LNCaP clone FGC (cell line): Measurements from ENCODE around the gene ACAA1.

Experiments used
- DNase-seq: peaks from one replicate; pipeline ENCODE4 v3.0.0-alpha.2; 2011; ENCODE audit warnings: low read depth
- H3K4me3 ChIP-seq: 2 replicates; pipeline ENCODE4 v1.5.1; 2011; ENCODE audit warnings: mild to moderate bottlenecking, low read depth, low read length, control low read depth
- TF ChIP-seq, protein P1 (sequence below): IDR thresholded peaks from 2 replicates; pipeline ENCODE4 v1.5.1; 2012; ENCODE audit warnings: mild to moderate bottlenecking; ENCODE audit not compliant: control insufficient read depth, insufficient read depth; ENCODE audit errors: extremely low read depth

ACAA1 gene

DNA sequence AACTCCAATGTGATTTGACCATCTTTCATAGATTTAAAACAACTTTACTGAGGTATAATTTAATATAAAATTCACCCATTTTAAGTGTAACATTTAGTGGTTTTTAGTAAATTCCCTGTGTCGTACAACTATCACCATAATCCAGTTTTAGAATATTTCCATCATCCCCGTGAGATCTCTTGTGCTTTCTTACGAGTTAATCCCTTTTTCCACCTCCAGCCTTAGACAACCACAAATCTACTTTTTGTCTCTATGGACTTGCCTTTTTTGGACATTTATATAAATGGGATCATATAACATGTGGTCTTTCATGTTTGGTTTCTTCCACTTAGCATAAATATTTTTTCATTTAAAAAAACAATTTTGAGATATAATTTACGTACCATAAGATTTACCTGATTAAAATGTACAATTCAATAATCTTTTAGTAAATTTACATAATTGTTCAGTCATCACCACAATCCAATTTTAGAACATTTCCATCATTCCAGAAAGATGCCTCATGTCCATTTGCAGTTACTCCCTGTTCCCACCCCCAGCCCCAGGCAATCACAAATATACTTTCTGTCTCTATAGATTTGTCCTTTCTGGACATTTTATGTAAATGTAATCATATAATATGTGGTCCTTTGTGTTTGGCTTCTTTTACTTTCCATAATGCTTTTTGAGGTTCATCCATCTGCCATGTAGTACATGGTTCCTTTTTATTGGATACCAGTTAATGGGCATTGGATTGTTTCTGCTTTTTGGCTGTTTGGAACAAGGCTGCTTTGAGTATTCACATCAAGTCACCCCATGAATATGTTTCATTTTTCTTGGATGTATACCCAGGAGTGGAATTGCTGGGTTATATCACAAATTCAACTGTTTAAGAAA lies 31.5 kb upstream of the ACAA1 start:
- H3K4me3 ChIP-seq: no peak overlapping the region
- DNase-seq: no peak
- TF ChIP-seq, protein P1, sequence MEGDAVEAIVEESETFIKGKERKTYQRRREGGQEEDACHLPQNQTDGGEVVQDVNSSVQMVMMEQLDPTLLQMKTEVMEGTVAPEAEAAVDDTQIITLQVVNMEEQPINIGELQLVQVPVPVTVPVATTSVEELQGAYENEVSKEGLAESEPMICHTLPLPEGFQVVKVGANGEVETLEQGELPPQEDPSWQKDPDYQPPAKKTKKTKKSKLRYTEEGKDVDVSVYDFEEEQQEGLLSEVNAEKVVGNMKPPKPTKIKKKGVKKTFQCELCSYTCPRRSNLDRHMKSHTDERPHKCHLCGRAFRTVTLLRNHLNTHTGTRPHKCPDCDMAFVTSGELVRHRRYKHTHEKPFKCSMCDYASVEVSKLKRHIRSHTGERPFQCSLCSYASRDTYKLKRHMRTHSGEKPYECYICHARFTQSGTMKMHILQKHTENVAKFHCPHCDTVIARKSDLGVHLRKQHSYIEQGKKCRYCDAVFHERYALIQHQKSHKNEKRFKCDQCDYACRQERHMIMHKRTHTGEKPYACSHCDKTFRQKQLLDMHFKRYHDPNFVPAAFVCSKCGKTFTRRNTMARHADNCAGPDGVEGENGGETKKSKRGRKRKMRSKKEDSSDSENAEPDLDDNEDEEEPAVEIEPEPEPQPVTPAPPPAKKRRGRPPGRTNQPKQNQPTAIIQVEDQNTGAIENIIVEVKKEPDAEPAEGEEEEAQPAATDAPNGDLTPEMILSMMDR: no peak

DNA sequence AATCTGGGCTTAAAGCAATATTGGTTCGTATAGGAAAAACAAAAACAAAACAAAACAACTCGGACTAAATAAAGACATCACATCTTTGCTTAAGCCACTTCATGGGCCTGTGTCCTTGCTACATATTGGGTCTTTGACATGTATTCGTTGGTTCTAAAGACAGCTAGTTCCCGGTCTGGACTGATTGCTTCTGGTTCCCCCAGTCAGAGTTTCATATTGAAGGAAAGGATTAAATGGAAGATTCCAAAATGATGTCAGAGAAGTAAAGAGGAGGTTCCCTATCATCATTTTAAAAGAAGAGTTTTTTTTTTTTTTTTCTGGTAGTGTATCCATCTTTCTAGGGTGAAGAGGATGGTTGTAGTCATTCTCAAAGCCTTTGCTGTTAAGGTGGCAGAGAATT lies 30.7 kb upstream of the ACAA1 start:
- H3K4me3 ChIP-seq: no peak overlapping the region
- TF ChIP-seq, protein P1: no peak
- no peak for DNase-seq

DNA sequence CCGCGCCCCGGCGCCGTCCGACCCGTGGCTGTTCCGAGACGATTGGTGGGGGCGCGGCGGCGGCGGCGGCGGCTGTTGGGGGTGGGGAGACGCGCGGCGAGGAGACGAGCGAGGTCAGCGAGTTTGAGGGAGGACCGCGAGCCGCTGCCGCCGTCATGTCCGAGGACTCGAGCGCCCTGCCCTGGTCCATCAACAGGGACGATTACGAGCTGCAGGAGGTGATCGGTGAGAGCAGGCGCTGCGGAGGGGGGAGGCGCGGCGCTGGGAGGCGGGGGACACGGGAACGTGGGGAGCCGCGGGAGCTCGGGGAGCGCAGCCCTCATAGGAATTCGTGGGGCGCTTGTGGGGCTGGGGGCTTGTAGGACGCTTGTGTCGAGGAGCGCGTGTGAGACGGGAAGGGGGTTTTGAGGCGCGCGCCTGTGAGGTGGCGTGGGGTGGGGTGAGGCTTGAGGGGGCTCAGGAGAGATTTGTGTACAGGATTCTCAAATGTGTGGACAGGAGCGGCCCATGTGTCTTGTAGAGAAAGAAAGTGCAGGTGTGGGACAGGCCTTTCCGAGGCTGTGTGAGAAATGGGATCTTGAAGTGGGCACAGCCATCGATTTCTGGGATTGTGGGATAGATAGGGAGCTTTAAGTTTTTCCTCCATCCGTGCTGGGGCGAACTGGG lies 28.9 kb upstream of the ACAA1 start:
- TF ChIP-seq, protein P1: 0 out of 2 replicates have a peak, but pooled peaks have one; percentile 18
- DNase-seq: no peak
- peak overlapping the region; percentile 93 for H3K4me3 ChIP-seq

DNA sequence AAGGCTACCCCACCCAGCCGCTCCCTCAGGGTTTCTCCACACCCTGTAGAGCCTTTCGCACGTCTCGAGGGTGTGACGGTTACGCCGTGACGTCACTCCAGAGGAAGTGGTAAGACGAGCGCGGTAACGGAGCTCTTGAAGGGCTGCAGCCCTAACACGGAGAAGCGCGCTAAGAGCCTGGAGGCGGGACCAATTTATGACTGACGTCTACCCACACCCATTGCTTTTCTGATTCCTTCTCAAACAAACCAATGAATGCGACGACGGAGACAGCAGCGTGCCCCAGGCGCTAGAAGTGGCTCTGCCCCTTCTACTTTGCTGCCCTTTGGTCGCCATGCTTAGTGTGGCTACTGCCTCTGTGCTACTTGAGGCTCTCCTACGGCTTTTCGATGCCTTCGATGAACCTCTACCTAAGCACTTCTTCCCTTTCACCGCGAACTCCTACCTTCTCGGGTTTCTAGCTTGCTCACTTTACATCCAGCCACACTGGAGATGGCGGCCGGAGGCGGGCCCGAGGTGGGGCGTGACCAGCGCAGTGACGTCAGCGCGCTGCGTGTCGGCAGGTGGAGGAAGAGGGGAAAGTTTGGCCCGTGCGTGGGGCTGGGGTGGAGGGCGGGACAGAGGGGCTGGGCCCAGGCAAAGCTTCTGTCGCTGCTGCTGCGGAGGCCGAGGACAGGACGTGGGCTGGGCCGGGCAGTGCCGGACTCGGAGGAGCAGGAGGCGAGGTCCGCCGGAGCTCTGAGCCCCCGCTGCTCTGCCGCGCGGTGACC lies 28.2 kb upstream of the ACAA1 start, which contains the start of gene OXSR1:
Gene OXSR1 (plus strand): TSS at position 586 of the 770 bp plus-strand sequence. CDS start 340 bp downstream, outside the sequence.
- TF ChIP-seq, protein P1: no peak
- DNase-seq: peak; percentile 100
- peak within 1 kb of the TSS; percentile 93 for H3K4me3 ChIP-seq

DNA sequence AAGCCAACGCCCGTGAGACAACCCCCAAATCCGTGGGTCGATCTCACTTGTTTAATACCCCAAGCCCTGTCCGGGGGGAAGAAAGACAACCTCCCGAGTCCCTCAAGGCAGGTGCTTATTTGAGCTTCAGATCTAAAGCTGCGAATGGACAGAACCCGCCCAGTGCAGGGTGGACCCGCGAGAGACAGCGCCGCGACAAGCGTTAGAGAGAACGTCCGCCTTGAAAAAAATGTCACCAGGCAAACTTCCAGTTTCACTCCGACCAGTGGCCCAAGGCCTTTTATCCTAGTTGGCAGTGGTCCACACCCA lies 27.7 kb upstream of the ACAA1 start:
- DNase-seq: no peak
- TF ChIP-seq, protein P1: no peak
- peak overlapping the region; percentile 93 for H3K4me3 ChIP-seq

DNA sequence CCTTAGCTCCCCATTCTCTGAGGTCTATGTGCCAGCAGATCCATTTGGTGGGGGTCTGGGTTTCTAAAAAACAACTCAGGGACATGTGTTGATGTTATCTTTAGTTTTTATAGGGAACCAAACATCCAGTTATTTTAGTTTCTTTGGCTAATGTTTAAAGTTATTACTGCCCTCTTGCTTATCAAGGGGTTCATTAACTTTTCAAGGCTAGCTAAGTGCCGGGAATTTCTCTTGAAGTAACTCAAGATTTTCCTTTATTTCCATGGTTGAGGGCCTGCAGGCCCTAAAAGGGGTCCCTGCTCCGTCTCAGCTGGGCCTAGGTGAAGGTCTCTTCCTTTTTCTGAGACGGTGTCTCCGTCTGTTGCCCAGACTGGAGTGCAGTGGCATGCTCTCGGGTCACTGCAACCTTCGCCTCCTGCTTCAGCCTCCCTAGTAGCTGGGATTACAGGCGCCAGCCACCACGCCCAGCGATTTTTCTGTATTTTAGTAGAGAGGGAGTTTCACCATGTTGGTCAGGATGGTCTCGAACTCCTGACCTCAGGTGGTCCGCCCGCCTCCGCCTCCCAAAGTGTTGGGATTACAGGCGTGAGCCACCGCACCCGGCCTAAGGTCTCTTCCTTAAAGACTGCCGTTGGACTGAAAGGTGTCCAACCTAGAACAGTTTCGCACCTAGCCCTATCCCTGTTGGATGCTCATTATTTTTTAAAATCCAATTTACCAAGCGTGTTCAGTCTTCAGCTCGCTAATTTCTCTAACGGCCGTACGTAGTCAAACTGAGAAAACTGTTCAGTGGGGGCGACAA lies 27.1 kb upstream of the ACAA1 start:
- no peak for DNase-seq
- peak overlapping the region; percentile 93 for H3K4me3 ChIP-seq
- TF ChIP-seq, protein P1: no peak
